ENCODE data around the gene GYG2. TPM values are rescaled to one million over a fixed set of nuclear protein-coding genes. Genes with fewer than 3 reads are reported as not detected.
A peak's percentile ranks its signal among the peaks of the same experiment; 100 is the strongest.

GYG2 gene
- total and polyA plus RNA-seq, 2 experiments from 2014 or later, result 41.4 to 44.3 TPM

DNA sequence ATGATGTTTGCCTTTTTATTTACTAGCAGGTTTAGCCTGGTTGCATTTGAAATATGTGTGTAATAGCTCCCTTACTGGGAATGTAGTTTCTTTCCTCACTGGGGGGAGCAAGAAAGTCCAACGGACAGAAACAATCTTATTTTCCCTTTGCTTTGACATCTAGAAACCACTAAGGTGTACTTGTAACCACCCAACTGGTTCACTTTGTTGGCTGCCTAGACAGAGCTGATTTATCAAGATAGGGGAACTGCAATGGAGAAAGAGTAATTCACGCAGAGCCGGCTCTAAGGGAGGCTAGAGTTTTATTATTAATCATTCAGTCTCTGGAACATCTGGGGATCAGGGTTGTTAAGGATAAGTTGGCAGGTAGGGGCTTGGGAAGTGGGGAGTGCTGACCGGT, 46.6 kb upstream of the GYG2 start:
- H3K79me2 ChIP-seq, result no peaks in the 10 kb centered on the region
- 42% methylated on average over 4 of the region's 4 CpGs for WGBS (ENCODE audit: low lambda C conversion rate, missing lambda C conversion rate)
- peak overlapping the region; percentile 66 for H3K4me2 ChIP-seq
- DNase-seq (ENCODE audit: low spot score), result no peak
- no peak overlapping the region for H3K4me3 ChIP-seq
- H3K27me3 ChIP-seq, result no peaks in the 10 kb centered on the region
- H3K9me3 ChIP-seq (ENCODE audit: low read depth), result no peaks in the 10 kb centered on the region
- H4K20me1 ChIP-seq (ENCODE audit: insufficient read depth, poor library complexity, severe bottlenecking), result no peaks in the 10 kb centered on the region
- peak overlapping the region; percentile 24 for H2AFZ ChIP-seq
- H3K4me1 ChIP-seq (ENCODE audit: insufficient read depth), result peaks cover 11% of the 10 kb centered on the region
- peak overlapping the region; percentile 78 for H3K27ac ChIP-seq
- H3K36me3 ChIP-seq (replicated peaks; ENCODE audit: insufficient read depth, low read depth), result no peaks in the 10 kb centered on the region
- H3K9me2 ChIP-seq (replicated peaks; ENCODE audit: insufficient read depth), result no peaks in the 10 kb centered on the region
- TF ChIP-seq EZH2phosphoT487 (IDR thresholded peaks at IDR 0.05; ENCODE audit: low read depth, severe bottlenecking, unreplicated experiment) (no peak), EZH2 (IDR thresholded peaks at IDR 0.05; ENCODE audit: borderline replicate concordance) (no peak), CTCF (IDR thresholded peaks at IDR 0.05; ENCODE audit: poor library complexity) (no peak)

DNA sequence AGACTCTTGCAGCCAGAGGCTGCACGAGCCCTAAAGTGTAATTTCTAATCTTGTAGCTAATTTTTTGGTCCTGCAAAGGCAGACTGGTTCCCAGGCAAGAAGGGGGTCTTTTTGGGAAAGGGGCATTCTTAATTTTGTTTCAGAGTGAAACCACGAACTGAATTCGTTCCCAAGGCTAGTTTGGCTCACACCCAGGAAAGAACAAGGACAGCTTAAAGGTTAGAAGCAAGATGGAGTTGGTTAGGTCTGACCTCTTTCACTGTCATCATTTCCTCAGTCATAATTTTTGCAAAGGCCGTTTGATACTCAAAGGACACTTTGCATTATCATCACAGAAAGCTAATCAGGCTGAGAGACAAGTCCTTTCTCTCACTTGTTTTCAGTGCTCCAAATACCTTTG, 46.0 kb upstream of the GYG2 start:
- no peak overlapping the region for H2AFZ ChIP-seq
- H3K27me3 ChIP-seq, result no peaks in the 10 kb centered on the region
- H3K27ac ChIP-seq, result no peak overlapping the region
- H3K4me2 ChIP-seq, result peak overlapping the region; percentile 66
- no peak overlapping the region for H3K4me3 ChIP-seq
- peaks cover 11% of the 10 kb centered on the region for H3K4me1 ChIP-seq (ENCODE audit: insufficient read depth)
- DNase-seq (ENCODE audit: low spot score), result no peak
- no peak for TF ChIP-seq EZH2 (IDR thresholded peaks at IDR 0.05; ENCODE audit: borderline replicate concordance)
- TF ChIP-seq EZH2phosphoT487 (IDR thresholded peaks at IDR 0.05; ENCODE audit: low read depth, severe bottlenecking, unreplicated experiment), result no peak
- TF ChIP-seq CTCF (IDR thresholded peaks at IDR 0.05; ENCODE audit: poor library complexity), result no peak
- WGBS (ENCODE audit: low lambda C conversion rate, missing lambda C conversion rate), result 57% methylated on average over 4 of the region's 4 CpGs
- no peaks in the 10 kb centered on the region for H3K36me3 ChIP-seq (replicated peaks; ENCODE audit: insufficient read depth, low read depth)
- no peaks in the 10 kb centered on the region for H3K79me2 ChIP-seq
- no peaks in the 10 kb centered on the region for H4K20me1 ChIP-seq (ENCODE audit: insufficient read depth, poor library complexity, severe bottlenecking)
- H3K9me3 ChIP-seq (ENCODE audit: low read depth), result no peaks in the 10 kb centered on the region
- no peaks in the 10 kb centered on the region for H3K9me2 ChIP-seq (replicated peaks; ENCODE audit: insufficient read depth)

GRCh38 chrX:2784026-2784425, 44.7 kb upstream of the GYG2 start:
- 86% methylated on average over 6 of the region's 6 CpGs for WGBS (ENCODE audit: low lambda C conversion rate, missing lambda C conversion rate)
- Histone ChIP-seq H2AFZ (no peak overlapping the region), H3K27me3 (no peaks in the 10 kb centered on the region), H3K36me3 (replicated peaks; ENCODE audit: insufficient read depth, low read depth) (no peaks in the 10 kb centered on the region), H3K79me2 (no peaks in the 10 kb centered on the region), H3K4me2 (no peak overlapping the region), H3K9me3 (ENCODE audit: low read depth) (no peaks in the 10 kb centered on the region), H4K20me1 (ENCODE audit: insufficient read depth, poor library complexity, severe bottlenecking) (no peaks in the 10 kb centered on the region), H3K27ac (no peak overlapping the region), H3K9me2 (replicated peaks; ENCODE audit: insufficient read depth) (no peaks in the 10 kb centered on the region), H3K4me3 (no peak overlapping the region), H3K4me1 (ENCODE audit: insufficient read depth) (peaks cover 11% of the 10 kb centered on the region)
- TF ChIP-seq EZH2 (IDR thresholded peaks at IDR 0.05; ENCODE audit: borderline replicate concordance), result no peak
- no peak for TF ChIP-seq CTCF (IDR thresholded peaks at IDR 0.05; ENCODE audit: poor library complexity)
- no peak for TF ChIP-seq EZH2phosphoT487 (IDR thresholded peaks at IDR 0.05; ENCODE audit: low read depth, severe bottlenecking, unreplicated experiment)
- DNase-seq (ENCODE audit: low spot score), result no peak

DNA sequence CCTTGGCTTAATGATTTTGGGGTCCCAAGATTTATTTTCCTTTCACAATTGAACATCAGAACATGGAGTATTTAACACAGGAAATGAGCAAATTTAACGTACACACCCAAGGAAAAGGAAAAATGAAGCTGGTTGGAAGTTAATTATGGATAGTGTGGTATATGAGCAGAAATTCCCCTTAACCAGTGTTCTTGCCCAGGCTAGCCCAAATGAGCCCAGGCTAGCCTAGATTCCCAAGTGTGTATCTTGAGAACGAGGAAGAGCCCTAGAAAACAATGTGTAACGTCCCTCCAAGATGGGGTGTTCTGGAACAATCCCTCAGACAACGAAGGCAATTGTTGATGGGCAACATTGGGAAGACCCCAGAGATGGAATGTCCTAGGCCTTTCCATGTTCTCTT, 43.2 kb upstream of the GYG2 start:
- H3K4me1 ChIP-seq (ENCODE audit: insufficient read depth), result peaks cover 11% of the 10 kb centered on the region
- 90% methylated on average over 4 of the region's 4 CpGs for WGBS (ENCODE audit: low lambda C conversion rate, missing lambda C conversion rate)
- TF ChIP-seq CTCF (IDR thresholded peaks at IDR 0.05; ENCODE audit: poor library complexity) (no peak), EZH2 (IDR thresholded peaks at IDR 0.05; ENCODE audit: borderline replicate concordance) (no peak), EZH2phosphoT487 (IDR thresholded peaks at IDR 0.05; ENCODE audit: low read depth, severe bottlenecking, unreplicated experiment) (no peak)
- H3K36me3 ChIP-seq (replicated peaks; ENCODE audit: insufficient read depth, low read depth), result no peaks in the 10 kb centered on the region
- H3K9me2 ChIP-seq (replicated peaks; ENCODE audit: insufficient read depth), result no peaks in the 10 kb centered on the region
- H3K9me3 ChIP-seq (ENCODE audit: low read depth), result no peaks in the 10 kb centered on the region
- no peaks in the 10 kb centered on the region for H3K27me3 ChIP-seq
- DNase-seq (ENCODE audit: low spot score), result no peak
- no peak overlapping the region for H2AFZ ChIP-seq
- H3K79me2 ChIP-seq, result no peaks in the 10 kb centered on the region
- no peak overlapping the region for H3K4me3 ChIP-seq
- no peaks in the 10 kb centered on the region for H4K20me1 ChIP-seq (ENCODE audit: insufficient read depth, poor library complexity, severe bottlenecking)
- no peak overlapping the region for H3K27ac ChIP-seq
- H3K4me2 ChIP-seq, result no peak overlapping the region

Measured in hepatocyte (in vitro differentiated cells).